OCI-M1 (cell line): ENCODE measurements around the gene SLC24A3.
"Not testable (repeated sequence)": the region's sequence is repeated elsewhere in the genome, so short reads cannot be mapped to it uniquely, and the experiment has no call there.

Experiments used
- DNase-seq: peaks from one replicate; lab custom pipeline; 2025; lab: John Stamatoyannopoulos, UW

Gene SLC24A3

GRCh38 chr20:19746396-19746795 lies 534.0 kb downstream of the SLC24A3 start:
- DNase-seq: no peak

GRCh38 chr20:19747903-19748302 lies 535.5 kb downstream of the SLC24A3 start:
- DNase-seq: no peak

- DNase-seq: no peak
Observed at GRCh38 chr20:19748681-19749080, 536.2 kb downstream of the SLC24A3 start.

- no peak for DNase-seq
Observed at GRCh38 chr20:19749618-19750071, 537.2 kb downstream of the SLC24A3 start.

- no peak for DNase-seq
Observed at GRCh38 chr20:19750101-19750606, 537.7 kb downstream of the SLC24A3 start.

GRCh38 chr20:19750907-19751636 lies 538.6 kb downstream of the SLC24A3 start:
- DNase-seq: peak; percentile 4

- DNase-seq: not testable (repeated sequence)
Observed at GRCh38 chr20:19754201-19754600, 541.8 kb downstream of the SLC24A3 start.

GRCh38 chr20:19756761-19757486 lies 544.5 kb downstream of the SLC24A3 start:
- no peak for DNase-seq

- no peak for DNase-seq
Observed at GRCh38 chr20:19757487-19758132, 545.2 kb downstream of the SLC24A3 start.

- no peak for DNase-seq
Observed at GRCh38 chr20:19758133-19758500, 545.7 kb downstream of the SLC24A3 start, which contains the start of gene RIN2. Gene RIN2 (plus strand): TSS chr20:19758258. CDS start chr20:19889602, 131,344 bp downstream.

GRCh38 chr20:19758501-19759331 lies 546.3 kb downstream of the SLC24A3 start:
- DNase-seq: no peak

- DNase-seq: no peak
Observed at GRCh38 chr20:19760371-19760721, 547.9 kb downstream of the SLC24A3 start.

GRCh38 chr20:19761326-19761725 lies 548.9 kb downstream of the SLC24A3 start:
- no peak for DNase-seq

- no peak for DNase-seq
Observed at GRCh38 chr20:19761841-19762240, 549.4 kb downstream of the SLC24A3 start.

- no peak for DNase-seq
Observed at GRCh38 chr20:19764207-19764606, 551.8 kb downstream of the SLC24A3 start.

- DNase-seq: no peak
Observed at GRCh38 chr20:19765266-19765665, 552.8 kb downstream of the SLC24A3 start.

GRCh38 chr20:19765913-19766312 lies 553.5 kb downstream of the SLC24A3 start:
- DNase-seq: no peak

- no peak for DNase-seq
Observed at GRCh38 chr20:19767070-19767469, 554.6 kb downstream of the SLC24A3 start.

- no peak for DNase-seq
Observed at GRCh38 chr20:19768325-19768842, 555.9 kb downstream of the SLC24A3 start.

GRCh38 chr20:19769507-19769906 lies 557.1 kb downstream of the SLC24A3 start:
- DNase-seq: no peak

GRCh38 chr20:19770375-19770774 lies 557.9 kb downstream of the SLC24A3 start:
- DNase-seq: no peak

GRCh38 chr20:19771031-19771430 lies 558.6 kb downstream of the SLC24A3 start:
- DNase-seq: no peak
